NOMO-1 treated with dmso at 0.1 percent for 144 hours (cell line): ENCODE measurements around the gene OR2T1.
"Not testable (repeated sequence)": the region's sequence is repeated elsewhere in the genome, so short reads cannot be mapped to it uniquely, and the experiment has no call there.

Source experiments
- DNase-seq: peaks from one replicate; lab custom pipeline; 2025; ENCODE audit not compliant: unreplicated experiment; lab: John Stamatoyannopoulos, UW

The OR2T1 gene, protein sequence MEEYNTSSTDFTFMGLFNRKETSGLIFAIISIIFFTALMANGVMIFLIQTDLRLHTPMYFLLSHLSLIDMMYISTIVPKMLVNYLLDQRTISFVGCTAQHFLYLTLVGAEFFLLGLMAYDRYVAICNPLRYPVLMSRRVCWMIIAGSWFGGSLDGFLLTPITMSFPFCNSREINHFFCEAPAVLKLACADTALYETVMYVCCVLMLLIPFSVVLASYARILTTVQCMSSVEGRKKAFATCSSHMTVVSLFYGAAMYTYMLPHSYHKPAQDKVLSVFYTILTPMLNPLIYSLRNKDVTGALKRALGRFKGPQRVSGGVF

DNA sequence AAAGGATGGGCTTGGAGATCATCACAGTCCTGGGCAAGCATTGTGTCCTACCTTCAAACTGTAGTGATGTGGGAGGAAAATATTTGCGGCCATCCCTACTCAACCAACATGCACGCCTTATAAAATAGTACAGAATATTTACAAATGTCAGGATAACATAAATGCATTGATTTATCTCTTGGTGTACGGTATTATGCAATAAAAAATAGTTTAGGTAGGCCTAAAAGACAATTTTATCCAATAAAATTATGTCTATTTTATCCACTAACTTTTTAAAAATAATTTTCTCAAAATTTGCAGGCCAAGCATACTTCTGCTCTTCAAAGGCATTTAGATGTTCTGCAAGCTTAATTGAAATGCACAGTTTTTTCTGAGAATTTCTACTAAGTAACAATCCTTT lies at the start of gene OR2T1:
OR2T1 (plus strand) TSS at position 301 of the 400 bp plus-strand sequence. CDS start 3,100 bp downstream, outside the sequence.
- no peak for DNase-seq

DNA sequence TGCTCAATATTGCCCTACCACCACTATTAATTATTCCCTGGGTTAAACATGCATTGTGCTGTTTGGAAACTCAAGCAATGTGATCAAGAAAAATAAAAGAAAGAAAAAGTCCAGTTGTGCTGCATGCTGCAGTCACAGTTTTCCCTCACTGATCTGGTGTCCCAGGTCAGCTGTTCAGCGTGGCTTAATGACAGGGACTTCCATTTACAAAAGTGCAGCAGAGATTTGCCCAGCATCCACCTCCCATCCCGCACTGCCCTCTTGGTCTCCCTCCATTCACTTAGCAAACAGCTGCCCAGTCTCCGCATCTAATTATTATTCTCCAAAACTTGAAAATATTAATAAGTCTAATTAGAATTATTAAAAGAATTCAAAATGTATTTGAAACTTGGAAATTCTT lies 43.4 kb upstream of the OR2T1 start:
- no peak for DNase-seq

DNA sequence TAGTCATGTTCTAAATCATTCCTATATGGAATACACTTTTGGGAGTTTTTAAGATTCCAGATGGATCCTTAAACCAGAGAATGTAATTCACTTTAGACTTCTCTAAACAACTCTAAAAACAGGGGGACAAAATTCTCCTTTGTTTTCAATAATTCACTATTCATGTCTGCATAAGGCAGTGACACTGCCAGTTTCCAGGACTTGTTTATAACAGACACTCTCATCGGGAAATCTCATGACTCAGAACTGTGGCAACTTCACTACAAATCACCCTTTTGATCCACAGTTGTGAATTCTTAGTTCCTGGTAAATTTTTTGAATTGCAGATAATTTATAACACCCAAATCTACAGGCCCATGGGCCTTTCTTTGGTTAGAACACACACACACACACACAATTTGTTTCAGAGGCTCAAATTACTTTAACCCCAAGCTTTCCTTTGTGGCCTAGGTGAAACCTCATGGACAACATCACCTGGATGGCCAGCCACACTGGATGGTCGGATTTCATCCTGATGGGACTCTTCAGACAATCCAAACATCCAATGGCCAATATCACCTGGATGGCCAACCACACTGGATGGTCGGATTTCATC lies 41.6 kb upstream of the OR2T1 start, which contains the start of gene OR2T4:
OR2T4 (plus strand) TSS at position 545 of the 595 bp plus-strand sequence; CDS start at position 545, 0 bp downstream.
- DNase-seq = no peak

DNA sequence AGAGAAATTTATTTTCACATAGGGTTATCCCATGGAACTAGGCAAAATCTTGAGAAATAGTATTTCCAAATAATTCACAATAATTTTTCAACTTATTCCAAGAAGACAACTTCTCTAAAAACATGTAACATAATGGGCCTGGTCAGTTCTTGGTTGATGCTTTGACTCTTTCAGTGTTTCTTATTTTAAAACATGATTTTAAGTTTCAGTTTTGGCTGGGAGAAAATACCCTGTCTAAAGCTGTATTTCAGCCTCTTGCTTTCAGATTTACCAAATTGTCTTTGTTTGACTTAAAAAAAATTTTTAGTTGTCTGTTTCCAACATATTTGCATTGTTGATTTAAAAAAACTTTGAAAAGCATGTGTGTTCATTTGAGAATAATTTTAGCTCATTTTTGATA lies 36.2 kb upstream of the OR2T1 start:
- no peak for DNase-seq

DNA sequence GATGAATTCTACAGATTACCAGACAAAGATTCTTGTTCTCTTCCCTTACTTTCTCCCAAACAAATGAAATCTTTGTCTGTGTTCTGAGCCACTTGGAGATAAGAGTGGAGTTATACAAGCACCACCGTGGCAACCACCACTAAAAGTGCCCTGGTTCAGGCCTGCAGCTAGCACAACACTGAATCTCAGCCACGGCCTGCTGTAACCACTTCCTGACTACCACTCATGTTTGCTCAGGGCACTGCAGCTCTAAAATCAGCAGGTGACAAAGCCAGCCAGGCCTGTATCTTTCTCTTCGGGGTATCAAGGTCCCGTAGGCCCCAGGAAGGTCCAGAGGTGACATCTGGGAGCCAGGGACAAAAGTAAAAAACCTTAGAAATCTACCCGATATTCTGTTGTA lies 30.5 kb upstream of the OR2T1 start:
- no peak for DNase-seq

DNA sequence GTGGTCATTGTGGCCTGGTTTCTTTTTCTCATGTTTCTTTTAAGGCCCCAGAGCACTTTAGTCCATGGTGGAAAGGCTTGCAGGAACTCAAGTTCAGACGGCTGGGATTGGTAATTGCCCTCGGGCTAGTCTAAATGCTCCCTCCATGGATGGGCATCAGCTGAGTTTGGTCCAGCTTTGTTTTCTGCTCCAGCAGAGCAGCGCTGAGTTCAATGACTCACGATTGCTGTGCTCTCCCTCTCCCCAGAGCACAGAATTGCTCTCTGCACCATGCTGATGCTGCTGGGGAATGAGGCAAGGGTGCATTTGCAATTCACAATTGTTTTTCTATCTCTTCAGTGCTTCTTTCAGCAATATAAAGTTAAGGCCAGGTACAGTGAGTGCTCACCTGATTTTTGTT lies 29.1 kb upstream of the OR2T1 start:
- DNase-seq = no peak

DNA sequence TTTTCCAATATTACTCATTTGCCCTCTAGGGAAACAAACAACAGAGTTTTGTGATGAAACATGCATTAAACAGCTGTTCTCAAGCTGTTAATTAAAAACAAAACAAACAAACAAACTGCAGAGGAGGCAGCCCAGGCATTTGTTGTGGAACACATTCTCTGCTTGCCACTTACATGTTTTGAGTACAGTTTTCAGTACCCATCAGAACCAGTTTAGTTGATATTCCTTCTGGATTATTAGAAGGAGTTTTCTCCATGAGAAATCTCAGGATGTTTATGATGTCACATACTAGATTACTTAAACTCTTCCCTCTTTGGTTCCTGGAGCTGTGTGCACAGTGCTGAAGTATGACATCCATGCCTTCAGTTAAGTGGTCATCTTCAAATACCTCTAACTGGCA lies 27.4 kb upstream of the OR2T1 start, which contains the start of gene OR2T6:
OR2T6 (plus strand) TSS at position 301 of the 400 bp plus-strand sequence. CDS start 11,863 bp downstream, outside the sequence.
- DNase-seq = no peak

DNA sequence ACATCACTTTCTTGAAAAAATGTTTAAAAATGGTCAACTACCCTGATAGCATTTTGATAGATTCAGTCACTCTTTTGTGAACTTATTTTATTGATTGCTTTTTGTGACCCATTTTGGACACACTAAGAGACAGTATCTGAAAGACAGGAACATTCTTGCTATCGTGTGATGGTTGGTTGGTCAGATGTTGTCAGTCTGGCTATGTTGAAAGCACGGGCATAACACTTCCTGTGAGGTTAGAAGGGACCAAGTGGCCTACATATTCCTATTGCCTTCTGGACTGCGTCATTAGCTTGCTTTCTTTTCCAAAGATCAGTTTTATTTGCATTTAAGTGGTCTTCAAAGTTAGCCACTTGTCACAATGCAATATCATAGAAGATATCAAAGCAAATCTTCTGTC lies 25.9 kb upstream of the OR2T1 start:
- no peak for DNase-seq

DNA sequence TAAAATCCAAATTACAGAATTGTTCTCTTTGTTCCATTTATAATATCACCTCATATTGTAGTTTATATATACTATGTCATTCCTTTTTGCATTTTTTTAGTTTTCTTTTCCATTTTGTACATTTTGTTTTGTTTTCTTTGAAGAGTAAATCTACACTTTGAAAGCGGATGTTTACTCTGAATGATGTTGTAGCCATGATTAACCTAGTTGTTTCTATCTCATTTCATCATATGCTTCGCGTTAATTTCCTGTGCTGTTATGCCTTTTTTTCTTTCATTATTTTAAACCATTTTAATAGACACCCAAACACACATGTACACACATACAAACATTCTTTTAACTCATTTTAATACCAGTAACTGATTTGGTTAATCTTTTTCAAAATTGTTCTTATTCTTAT lies 22.0 kb upstream of the OR2T1 start:
- no peak for DNase-seq

DNA sequence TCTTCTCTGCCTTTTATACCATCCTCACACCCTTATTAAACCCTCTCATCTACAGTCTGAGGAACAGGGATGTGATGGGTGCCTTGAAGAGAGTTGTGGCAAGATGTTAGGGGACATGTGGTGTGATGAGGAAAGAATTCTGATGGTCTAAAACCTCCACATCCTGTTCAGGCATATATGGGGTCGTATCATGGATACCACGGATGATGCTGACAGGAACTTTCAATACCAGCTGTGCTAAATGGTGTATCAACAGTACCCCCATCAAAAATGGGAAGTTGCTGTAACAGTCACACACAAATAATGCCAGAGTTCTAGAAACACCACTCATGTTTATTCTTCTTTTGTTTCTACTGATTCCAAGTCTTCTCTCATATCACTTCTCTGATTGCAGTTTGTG lies 14.4 kb upstream of the OR2T1 start:
- DNase-seq = no peak

DNA sequence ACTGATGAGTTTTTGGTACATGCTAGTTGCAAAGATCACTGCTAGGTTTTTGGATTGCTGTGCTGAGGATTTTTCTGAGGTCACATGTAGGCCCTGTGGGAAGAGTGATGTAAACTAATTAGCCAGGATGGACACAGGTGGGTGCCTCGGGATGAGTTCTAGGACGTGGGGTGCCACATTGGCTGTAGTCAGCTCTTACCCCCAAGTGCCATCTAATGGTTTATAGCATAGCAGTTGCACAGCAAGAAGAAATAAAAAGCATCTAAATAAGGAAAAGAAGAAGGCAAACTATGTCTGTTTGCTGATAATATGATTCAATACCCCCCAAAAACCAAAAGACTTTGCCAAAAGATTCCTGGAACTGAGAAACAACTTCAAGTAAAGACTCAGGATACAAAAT lies 9.8 kb upstream of the OR2T1 start:
- no peak for DNase-seq

DNA sequence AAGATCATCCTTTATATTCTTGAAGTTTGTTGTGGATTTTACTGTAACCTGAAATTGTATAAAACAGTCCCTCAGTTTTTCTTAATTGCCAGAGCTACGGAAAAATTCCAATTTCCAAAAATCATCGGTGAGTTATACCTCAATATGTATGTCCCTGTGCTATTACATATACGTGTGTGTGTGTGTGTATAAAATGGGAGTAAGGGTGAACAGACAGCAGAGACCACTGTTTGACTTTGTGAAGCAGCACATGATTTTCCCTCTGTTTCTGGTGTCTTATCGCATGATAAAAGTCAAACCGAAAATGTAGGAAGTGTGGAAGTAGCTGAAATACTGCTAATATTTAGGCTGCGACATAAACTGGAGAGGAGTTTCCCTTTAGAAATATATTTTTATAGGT lies 1.2 kb downstream of the OR2T1 start:
- DNase-seq = no peak

DNA sequence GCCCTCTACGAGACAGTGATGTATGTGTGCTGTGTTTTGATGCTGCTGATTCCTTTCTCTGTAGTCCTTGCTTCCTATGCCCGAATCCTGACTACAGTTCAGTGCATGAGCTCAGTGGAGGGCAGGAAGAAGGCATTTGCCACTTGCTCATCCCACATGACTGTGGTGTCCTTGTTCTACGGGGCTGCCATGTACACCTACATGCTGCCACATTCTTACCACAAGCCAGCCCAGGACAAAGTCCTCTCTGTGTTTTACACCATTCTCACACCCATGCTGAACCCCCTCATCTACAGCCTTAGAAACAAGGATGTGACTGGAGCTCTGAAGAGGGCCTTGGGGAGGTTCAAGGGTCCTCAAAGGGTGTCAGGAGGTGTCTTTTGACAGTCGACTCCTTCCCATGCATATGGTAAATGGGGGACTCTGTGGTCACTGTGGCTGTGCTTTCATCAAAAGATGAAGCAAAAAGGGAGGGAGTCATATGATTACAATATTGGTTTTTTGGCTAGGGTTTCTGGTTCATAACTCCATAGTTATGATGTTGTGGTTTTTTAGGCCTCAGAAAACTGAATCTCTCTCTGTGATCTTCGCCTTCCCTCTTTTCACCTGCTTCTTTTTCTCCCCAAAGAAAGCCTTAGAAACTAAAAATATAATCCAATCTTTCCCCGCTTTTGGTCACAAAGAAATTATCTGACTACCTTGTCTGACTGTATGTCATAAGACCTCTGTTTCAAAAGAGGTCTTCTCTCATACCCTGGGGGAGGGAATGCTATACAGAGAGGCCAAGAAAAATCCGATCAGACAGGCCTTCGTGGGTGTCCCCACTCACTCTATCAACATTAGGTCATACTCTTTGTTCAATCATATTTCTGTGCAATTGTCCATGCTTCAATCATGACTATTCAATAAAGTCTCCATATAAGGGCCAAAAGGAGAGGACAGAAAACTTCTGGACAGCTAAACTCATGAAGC lies 4.2 kb downstream of the OR2T1 start:
- no peak for DNase-seq

DNA sequence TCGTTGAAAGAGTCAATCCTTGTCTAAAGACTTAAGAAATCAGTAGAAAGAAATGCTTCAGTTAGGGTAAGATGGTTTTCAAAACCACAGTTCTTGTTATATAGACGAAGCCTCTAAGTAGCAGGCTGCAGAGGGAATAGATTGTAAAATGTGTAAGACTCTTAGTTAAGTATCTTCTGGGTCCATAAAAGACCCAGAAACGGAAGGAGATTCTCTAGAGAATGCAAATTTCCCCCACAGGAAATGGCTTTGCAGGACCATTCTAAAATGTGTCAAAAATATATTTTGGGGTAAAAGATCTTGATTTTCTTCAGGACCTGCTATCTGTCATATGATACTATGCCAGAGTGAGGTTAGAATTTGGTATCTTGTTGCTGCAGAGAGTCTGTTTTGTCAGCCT lies 13.4 kb downstream of the OR2T1 start:
- no peak for DNase-seq

DNA sequence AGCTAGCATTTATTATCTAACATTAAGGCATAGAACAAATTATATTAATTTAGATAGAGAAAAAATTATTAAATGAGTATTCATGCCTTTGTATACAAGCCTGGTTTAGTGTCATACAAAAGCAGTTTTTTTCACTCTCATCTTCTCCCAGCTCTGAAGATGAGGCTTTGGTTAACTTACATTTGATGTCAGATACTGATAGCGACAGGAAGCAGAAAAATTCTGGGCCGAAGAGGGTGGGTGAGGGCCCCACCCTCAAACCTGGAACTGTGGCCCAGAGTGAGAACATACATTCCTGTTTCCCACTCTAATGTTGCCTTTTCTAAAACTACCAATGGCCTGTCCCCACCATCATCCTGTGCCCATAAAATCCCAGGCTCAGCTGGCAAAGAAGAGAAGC lies 15.0 kb downstream of the OR2T1 start:
- DNase-seq = no peak

DNA sequence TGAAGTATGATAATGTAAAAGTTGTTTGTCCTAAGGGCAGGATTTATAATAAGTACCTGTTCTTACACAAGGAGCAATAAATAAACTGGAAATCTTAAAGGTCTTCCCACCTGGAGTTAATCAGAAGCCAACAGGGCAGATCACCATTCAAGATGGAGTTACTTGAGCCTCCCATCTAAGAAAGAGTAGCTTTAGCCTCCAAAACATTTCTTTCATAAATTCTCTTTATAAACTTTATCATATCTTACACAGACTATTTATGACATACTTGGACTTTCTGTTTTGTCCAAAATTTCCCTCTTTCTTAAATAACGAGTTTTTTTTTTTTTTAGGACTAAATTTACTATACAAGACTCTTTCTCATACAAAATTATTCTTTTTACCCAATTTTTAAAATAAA lies 18.5 kb downstream of the OR2T1 start:
- DNase-seq = no peak

DNA sequence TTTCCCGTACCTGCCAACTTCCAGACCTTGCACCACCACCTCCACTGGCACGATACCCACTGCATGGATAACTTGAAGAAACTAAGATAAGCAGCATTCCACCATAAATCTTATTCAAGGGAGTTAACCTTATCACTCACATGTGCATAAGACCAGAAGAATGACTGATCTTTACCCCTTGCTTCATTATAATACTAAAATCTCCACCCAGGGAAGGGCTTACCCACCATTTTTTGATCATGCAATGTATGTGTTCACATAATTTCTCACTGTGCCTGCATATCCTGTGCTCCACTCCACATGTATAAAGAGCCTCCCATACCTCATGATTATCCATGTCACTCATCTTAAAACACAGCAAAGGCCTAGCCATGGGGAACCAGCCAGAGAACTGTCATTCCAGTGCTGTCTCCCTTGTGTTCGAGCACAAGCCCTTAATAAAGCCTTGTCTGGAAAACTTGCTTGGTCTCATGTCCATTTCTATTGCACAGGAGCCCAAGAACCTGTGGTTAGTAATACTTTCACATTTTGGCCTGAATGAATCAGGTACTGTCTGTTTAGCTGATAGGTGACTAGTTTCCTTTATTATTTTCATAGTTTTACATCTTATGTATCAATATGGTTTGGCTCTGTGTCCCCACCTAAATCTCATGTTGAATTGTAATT lies 24.8 kb downstream of the OR2T1 start:
- not testable (repeated sequence) for DNase-seq

DNA sequence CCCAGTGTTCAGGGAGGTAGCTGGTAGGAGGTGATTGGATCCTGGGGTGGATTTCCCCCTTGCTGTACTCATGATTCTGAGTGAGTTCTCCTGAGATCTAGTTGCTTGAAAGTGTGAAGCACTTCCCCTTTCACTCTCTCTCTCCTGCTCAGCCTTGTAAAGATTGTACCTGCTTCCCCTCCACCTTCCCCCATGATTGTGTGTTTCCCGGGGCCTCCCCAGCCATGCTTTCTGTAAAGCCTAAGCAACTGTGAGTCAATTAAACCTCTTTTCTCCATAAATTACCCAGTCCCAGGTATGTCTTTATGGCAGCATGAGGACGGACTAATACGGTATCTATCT lies 25.3 kb downstream of the OR2T1 start:
- not testable (repeated sequence) for DNase-seq

DNA sequence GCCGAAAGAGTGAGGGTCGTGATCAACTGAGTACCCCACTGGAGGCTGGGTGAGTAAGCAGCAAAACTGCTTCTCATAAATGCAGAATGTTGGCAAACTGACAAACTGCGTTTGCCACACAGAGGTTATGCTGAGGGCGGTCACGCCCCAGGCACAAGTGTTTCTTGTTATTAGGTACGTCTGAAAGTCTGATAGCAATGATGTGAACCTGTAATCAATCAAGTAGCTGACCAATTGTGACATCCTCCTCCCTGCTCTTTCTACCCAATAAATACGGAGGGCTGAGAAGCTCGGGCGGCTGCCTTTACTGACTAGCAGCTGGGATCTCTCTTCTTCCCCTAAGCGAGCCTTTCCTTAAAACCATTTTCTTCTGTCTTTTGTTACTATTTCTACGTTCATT lies 28.8 kb downstream of the OR2T1 start:
- not testable (repeated sequence) for DNase-seq

DNA sequence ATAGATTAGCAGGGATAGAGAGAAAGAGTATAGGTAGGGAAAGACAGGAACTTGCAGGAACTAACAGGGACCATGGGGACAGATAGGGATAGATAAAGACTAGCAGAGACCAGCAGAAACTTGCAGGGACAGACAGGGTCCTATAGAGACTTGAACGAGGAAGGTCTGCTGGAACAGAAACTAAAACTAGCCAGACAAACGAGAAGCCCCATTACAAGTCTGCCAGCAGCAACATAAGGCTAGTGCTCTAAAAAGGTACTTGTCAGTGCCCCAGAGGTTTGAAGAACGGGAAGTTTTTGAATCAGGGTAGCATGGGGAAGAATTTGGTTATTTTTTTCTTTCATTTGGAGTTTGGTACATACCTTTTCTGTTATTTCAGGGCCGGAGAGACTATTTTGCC lies 29.4 kb downstream of the OR2T1 start:
- not testable (repeated sequence) for DNase-seq

DNA sequence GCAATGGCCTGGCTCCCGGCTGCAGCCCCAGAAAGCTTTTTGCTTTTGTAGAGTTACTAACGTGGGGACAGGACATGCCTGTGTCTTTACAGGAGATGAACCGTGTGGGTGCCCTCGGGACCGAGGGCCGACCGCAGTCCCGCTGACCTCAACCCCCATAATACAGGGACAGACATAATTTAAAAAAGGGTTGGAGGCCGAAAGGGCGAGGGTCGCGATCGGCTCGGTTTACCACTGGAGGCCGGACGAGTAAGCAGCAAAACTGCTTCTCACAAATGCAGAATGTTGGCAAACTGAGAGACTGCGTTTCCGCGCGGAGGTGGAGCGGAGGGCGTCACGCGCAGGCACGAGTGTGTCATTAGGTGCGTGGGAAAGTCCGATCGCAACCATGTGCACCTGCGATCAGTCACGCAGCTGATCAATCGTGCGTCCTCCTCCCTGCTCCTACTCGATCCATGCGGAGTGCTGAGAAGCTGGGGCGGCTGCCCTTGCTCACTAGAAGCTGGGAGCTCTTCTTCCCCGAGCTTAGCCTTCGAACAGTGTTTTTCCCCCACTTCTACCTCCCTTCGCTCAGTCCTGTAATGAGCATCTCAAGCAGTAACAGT lies 31.1 kb downstream of the OR2T1 start:
- not testable (repeated sequence) for DNase-seq
